ENCODE results near the gene TRDN.

- TF ChIP-seq POLR2A (IDR thresholded peaks at IDR 0.05) (no peak), CTCF (IDR thresholded peaks at IDR 0.05) (no peak)
Measured at GRCh38 chr6:123546537-123546936, 90.2 kb downstream of the TRDN start.
